GM12875 (cell line): Measurements from ENCODE around the gene FAM210A.
"Not testable (repeated sequence)": the region's sequence is repeated elsewhere in the genome, so short reads cannot be mapped to it uniquely, and the experiment has no call there.

ENCODE experiments used
- H3K4me3 ChIP-seq: one replicate; pipeline ENCODE4 v1.5.1; 2011; ENCODE audit warnings: low read depth, low read length, control low read depth
- TF ChIP-seq, protein P1 (sequence below): IDR thresholded peaks from 2 replicates; pipeline ENCODE4 v1.5.1; 2011; ENCODE audit warnings: low read depth, mild to moderate bottlenecking, control low read depth, inconsistent platforms, low read length, moderate library complexity, borderline replicate concordance; ENCODE audit not compliant: insufficient read depth

FAM210A gene

DNA sequence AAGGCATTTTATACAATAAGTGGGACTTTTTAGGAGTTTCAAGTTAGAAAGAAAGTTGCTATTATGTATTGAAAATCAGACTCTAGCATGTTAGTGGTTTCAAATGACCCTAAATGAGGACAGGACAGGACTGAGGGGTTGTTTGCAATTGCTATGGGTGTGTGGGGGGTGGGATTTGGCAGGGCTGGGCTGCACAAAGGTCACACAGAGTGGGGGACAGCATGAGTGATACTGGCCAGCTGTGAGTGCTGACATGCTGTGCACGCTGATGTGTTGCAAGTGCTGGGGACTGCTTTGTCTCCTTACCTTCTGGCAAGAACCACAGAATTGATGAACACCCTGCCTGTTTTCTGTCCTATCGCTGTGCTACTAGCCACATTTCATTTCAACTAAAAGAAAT is 29.9 kb upstream of the FAM210A start:
- TF ChIP-seq, protein P1, sequence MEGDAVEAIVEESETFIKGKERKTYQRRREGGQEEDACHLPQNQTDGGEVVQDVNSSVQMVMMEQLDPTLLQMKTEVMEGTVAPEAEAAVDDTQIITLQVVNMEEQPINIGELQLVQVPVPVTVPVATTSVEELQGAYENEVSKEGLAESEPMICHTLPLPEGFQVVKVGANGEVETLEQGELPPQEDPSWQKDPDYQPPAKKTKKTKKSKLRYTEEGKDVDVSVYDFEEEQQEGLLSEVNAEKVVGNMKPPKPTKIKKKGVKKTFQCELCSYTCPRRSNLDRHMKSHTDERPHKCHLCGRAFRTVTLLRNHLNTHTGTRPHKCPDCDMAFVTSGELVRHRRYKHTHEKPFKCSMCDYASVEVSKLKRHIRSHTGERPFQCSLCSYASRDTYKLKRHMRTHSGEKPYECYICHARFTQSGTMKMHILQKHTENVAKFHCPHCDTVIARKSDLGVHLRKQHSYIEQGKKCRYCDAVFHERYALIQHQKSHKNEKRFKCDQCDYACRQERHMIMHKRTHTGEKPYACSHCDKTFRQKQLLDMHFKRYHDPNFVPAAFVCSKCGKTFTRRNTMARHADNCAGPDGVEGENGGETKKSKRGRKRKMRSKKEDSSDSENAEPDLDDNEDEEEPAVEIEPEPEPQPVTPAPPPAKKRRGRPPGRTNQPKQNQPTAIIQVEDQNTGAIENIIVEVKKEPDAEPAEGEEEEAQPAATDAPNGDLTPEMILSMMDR, result no peak
- no peak overlapping the region for H3K4me3 ChIP-seq

GRCh38 chr18:13751599-13751998 is 25.2 kb upstream of the FAM210A start:
- H3K4me3 ChIP-seq, result not testable (repeated sequence)

GRCh38 chr18:13746633-13747032 is 20.3 kb upstream of the FAM210A start:
- no peak overlapping the region for H3K4me3 ChIP-seq

DNA sequence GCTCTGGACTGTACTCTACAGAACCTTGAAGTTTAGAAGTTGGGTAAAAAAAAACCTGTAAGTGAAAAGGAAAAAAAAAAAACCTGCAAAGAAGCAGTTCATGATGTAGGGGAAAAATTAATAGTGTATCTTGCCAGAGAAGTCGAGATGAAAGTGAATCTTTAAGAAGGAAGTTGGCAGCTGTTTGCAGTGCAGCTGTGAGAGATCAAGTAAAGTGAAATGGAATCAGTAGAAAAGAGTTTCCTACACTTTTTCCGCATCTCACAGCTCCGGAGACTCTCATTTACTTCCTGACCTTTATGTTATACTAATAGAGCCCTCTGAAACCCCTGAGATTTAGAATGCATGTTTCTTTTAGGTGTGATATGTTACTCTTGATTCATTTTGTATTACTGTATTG is 19.3 kb upstream of the FAM210A start:
- no peak overlapping the region for H3K4me3 ChIP-seq
- TF ChIP-seq, protein P1, result no peak

More at GRCh38 chr18:13746633-13747032, 20.3 kb upstream of the FAM210A start:
- TF ChIP-seq, protein P1, result no peak

DNA sequence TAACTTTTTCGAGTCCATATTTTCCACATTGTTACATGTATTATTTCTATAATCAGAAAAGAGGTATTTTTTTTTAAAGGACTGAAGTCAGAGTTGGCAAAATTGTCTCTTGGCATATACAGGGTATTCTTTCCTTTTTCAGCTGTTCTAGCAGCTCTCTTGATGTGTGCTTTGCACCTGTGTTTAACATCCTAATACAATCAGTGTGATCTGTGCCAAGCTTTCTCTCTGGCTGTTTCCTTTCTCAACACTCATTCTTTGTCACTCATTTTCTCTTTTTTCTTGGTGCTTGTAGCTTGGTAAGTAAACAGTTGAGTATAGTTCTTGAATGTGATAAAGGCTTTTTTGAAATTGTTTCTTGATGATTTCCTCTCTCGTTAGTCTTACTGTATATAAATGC is 9.3 kb upstream of the FAM210A start:
- H3K4me3 ChIP-seq, result no peak overlapping the region
- TF ChIP-seq, protein P1, result no peak

- TF ChIP-seq, protein P1, result no peak
- H3K4me3 ChIP-seq, result no peak overlapping the region
These were observed 4.1 kb upstream of the FAM210A start for GRCh38 chr18:13730481-13730880.

GRCh38 chr18:13726972-13727331 is 594 bp upstream of the FAM210A start:
- TF ChIP-seq, protein P1, result no peak

More at GRCh38 chr18:13726972-13727331, 594 bp upstream of the FAM210A start:
- H3K4me3 ChIP-seq, result peak overlapping the region; percentile 96
